Left hindlimb (tissue), 1 donor: ENCODE measurements around the gene PRPF8.

Experiments
- DNase-seq: peaks from one replicate; pipeline ENCODE4 v3.0.0-alpha.2; 2018

The PRPF8 gene

DNA sequence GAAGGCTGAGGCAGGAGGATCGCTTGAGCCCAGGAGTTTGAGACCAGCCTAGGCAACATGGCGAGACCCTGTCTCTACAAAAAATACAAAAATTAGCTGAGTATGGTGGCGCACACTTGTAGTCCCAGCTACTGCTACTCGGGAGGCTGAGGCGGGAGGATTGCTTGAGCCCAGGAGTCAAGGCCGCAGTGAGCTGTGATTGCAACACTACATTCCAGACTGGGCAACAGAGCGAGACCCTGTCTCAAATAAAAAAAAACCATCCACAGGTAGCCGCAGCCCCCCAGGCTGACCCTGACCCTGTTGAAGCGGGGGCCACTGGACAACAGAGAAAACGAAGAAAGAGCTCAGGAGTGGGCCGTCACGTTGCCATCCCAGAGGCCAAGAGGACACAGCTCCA lies 60.0 kb downstream of the PRPF8 start:
- DNase-seq: no peak

GRCh38 chr17:1623057-1623630 lies 61.5 kb downstream of the PRPF8 start:
- DNase-seq: no peak

DNA sequence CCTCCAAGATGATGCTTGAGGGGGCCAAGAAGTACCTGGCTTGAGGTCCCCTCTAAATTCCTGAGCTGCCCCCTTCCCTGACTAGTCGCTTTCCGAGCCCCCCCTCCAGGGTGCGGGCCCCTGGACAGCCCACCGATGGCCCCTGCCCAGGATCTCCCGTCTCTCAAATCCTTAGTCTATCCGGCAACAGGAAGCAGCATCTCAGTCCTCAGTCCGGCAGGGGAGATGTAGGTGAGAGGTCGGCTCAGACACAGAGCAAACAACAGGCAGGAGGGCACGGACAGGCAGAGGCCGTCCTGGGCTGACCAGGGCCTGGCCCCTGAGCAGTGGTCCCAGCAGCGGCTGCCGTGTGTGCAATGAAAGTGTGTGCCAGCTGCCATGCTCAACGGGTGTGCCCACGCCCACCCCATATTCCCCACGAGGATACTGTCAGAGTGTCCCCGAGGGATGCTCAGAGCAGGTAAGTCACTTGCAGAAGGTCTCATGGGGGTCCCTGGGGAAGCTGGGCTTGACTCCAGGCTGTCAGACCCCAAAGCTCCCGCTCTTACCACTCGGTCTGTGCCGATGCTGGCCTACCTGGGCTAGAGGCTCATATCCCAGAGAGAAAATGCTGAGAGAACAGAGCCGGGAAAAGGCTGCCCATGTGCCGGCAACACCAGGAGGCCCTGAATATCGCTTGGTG lies 63.3 kb downstream of the PRPF8 start:
- DNase-seq: no peak

DNA sequence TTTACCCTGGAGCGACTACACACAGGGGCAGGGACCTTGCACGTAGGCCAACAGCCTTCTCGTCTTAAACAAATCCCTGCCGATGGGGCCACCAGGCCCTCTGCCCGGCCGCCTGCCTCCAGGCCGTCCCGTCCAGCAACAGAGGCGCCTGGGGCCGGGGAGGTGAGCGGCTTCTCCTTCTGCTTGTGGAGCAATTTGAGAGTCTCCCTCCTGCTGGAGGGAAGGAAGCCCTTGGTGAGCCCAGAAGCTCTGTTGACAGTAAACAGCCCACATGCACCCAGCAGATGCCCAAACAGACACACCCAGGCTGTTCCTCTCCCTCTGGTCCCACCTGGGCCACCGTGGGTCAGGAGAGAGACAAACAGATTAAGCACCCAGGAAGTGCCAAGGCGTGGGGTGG lies 64.2 kb downstream of the PRPF8 start:
- no peak for DNase-seq

GRCh38 chr17:1617620-1618174 lies 67.0 kb downstream of the PRPF8 start:
- DNase-seq: no peak

GRCh38 chr17:1616101-1616500 lies 68.6 kb downstream of the PRPF8 start:
- DNase-seq: no peak

GRCh38 chr17:1612400-1612799 lies 72.3 kb downstream of the PRPF8 start:
- DNase-seq: no peak

DNA sequence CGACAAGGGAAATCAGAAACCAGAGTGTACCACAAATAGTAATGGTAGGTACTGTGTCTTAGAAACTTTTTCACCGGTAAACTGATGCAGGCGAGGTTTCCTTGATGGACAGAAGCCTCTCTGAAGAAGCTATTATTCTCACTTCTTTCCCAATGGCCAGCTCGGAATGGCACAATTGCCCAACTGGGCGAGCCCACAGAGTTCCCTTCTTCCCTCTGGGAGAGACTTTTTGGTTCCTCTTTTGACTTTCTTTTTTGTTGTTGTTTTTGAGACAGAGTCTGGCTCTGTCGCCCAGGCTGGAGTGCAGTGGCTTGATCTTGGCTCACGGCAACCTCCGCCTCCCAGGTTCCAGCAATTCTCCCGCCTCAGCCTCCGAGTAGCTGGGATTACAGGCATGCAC lies 73.0 kb downstream of the PRPF8 start:
- DNase-seq: no peak

GRCh38 chr17:1608676-1609075 lies 76.0 kb downstream of the PRPF8 start:
- DNase-seq: no peak

DNA sequence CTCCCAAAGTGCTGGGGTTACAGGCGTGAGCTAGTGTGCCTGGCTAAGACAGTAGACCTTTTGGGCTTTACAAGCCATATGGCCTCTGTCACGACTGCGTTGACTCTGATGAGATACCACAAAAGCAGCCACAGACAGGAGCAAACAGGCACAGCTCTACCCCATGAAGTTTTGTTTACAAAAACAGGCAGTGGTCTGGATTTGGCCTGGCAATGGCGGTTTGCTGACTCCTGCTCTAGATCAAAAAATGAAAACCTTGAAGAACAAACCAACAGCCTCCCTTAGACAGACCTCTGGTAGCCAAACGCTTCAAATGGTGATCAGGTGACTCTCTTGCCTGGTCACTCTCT lies 76.7 kb downstream of the PRPF8 start:
- DNase-seq: no peak

- DNase-seq: no peak
Observed at GRCh38 chr17:1606352-1606985, 78.2 kb downstream of the PRPF8 start.

- no peak for DNase-seq
Observed at GRCh38 chr17:1605681-1606351, 78.9 kb downstream of the PRPF8 start.

GRCh38 chr17:1604831-1605528 lies 79.7 kb downstream of the PRPF8 start:
- DNase-seq: no peak

DNA sequence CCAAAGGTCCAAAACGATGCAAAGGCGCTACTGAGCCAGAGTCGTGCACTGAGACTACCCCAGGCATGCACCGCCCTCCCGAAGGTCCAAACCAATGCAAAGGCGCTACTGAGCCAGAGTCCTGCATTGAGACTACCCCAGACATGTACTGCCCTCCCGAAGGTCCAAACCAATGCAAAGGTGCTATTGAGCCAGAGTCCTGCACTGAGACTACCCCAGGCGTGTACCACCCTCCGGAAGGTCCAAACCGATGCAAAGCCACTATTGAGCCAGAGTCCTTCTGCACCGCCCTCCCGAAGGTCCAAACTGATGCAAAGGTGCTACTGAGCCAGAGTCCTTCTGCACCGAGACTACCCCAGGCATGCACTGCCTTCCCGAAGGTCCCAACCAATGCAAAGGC lies 83.1 kb downstream of the PRPF8 start:
- no peak for DNase-seq
